ENCODE results near the gene AUTS2. TPM values are rescaled to one million over a fixed set of nuclear protein-coding genes. Genes with fewer than 3 reads are reported as not detected.
A peak's percentile ranks its signal among the peaks of the same experiment; 100 is the strongest.

The AUTS2 gene
- total and polyA plus RNA-seq, 2 experiments from 2014 or later: 3.0 to 4.4 TPM

DNA sequence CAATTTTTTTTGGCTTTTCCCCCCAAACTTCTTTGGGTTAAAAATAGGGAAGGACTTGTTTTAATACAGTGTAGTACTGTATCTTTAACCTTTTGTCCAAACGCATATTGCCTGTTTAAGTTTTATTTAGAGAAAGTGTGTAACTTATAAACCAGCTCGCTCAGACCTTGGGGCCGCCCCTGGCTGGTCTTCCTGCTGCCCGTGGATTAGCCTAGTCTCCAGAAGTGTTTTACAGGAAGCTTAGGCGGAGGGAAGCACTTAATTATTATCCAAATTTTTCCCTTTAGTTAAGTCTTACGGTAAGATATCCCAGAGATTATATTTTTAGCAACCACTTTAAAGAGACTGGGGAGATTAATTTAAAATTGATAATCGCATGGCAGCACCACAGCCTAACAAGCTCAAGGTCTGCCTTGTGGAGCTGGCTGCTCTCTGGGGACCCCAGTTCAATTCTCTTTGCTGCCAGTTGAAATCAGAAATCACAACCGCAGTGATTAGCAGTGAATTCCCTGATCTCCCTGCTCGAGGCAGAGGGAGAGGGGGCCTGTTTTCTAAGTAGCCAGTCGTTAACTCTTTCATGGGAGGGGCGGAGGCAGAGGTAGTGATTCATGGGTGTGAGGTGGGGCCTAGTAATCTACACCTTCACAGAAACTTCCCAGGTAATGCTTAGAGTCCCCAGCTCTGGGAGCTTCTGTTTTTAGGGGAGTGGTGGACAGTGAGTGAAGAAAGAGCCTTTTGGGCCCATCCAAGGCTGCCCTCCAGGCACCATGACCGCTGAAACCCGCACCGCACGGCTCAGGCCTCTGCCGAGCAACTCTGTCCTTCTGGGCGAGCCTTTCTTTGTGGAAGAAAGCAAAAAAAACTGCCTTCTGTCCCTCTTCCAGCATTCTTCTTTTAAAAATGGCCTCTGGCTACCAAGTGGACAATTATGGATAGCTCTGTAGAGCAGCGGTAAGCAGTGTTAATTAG lies 984.9 kb downstream of the AUTS2 start:
- in situ Hi-C loops (cut with MboI): no loop called here
- no peak overlapping the region for H3K27ac ChIP-seq
- 89 to 90% methylated on average over 18 of the region's 18 CpGs for WGBS, 2 experiments (ENCODE audit: low coverage in 1 of 2, low lambda C conversion rate in 2 of 2, missing lambda C conversion rate in 2 of 2)

DNA sequence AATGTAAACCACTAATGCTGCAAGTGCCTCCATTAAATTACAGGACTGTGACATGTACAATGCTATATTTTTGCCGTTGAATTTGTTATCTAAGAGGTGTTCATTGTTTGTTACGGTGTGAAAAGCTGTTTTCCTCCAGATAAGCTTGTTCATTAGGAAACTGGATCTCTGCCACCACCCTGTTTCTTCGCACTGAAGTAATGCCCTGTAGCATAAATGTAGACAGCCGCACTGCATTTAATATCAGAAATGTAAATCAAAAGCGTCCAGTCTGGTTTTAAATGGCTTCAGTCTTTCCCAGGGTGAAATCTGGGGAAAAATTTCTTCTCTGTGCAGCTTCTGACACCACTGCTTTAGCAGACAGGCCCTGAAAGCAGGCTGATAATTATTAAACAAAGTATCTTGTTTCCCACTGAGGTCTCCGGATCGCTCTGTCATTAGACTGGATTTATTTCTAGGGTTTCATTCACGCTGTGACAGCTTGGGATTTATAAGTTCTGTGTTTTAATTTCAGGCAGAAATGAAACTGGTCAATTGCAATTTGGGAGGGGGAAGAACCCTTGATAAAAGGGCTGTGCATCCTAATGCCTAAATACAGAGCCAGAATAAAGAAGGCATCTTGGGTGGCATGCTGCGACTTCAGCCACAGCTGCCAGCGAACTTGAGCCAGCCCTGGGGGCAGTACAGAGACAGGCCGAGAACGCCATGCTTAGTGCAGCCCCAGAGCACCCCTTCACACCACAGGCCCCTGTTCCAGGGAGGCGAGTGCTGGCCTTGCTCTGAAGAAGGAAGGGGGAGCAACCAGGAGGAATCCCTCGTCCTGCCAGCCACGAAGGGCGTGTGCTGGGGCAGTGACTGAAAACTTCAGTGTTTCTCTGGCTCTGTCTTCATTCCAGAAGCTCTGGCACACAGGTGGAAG lies 985.9 kb downstream of the AUTS2 start:
- 88 to 91% methylated on average over 16 of the region's 16 CpGs for WGBS, 2 experiments (ENCODE audit: low coverage in 1 of 2, low lambda C conversion rate in 2 of 2, missing lambda C conversion rate in 2 of 2)
- H4K20me1 ChIP-seq (ENCODE audit: insufficient read depth): no peaks in the 10 kb centered on the region
- H3K4me2 ChIP-seq (ENCODE audit: unreplicated experiment): no peak overlapping the region
- H3K9me2 ChIP-seq (ENCODE audit: insufficient read depth): no peaks in the 10 kb centered on the region
- H2AFZ ChIP-seq: no peak overlapping the region
- H3K4me1 ChIP-seq (ENCODE audit: insufficient read depth): 0 out of 2 replicates have a peak, but pooled peaks cover 8% of the 10 kb centered on the region
- no peaks in the 10 kb centered on the region for H3K79me2 ChIP-seq (ENCODE audit: insufficient read depth)
- in situ Hi-C loops (cut with MboI): no loop called here
- no peak for TF ChIP-seq EZH2 (IDR thresholded peaks at IDR 0.05; ENCODE audit: insufficient read depth, poor library complexity, severe bottlenecking)
- TF ChIP-seq EZH2phosphoT487 (IDR thresholded peaks at IDR 0.05; ENCODE audit: insufficient read depth, low read depth): no peak
- DNase-seq: no peak
- no peak overlapping the region for H3K27ac ChIP-seq
- no peak overlapping the region for H3K9ac ChIP-seq
- H3K9me3 ChIP-seq (ENCODE audit: low read depth): no peaks in the 10 kb centered on the region
- no peaks in the 10 kb centered on the region for H3K36me3 ChIP-seq (ENCODE audit: low read depth)
- H3F3A ChIP-seq (ENCODE audit: insufficient read depth): peaks cover 3% of the 10 kb centered on the region; the same call in 1 of the 2 replicates
- H3K27me3 ChIP-seq (replicated peaks; ENCODE audit: insufficient read depth): no peaks in the 10 kb centered on the region
- no peak overlapping the region for H3K4me3 ChIP-seq

More for the DNA sequence above, 984.9 kb downstream of the AUTS2 start:
- Histone ChIP-seq H2AFZ (no peak overlapping the region), H3K9me3 (ENCODE audit: low read depth) (no peaks in the 10 kb centered on the region), H3F3A (ENCODE audit: insufficient read depth) (peaks cover 3% of the 10 kb centered on the region; the same call in 1 of the 2 replicates), H3K9me2 (ENCODE audit: insufficient read depth) (no peaks in the 10 kb centered on the region), H3K4me2 (ENCODE audit: unreplicated experiment) (no peak overlapping the region), H3K27me3 (replicated peaks; ENCODE audit: insufficient read depth) (no peaks in the 10 kb centered on the region), H3K36me3 (ENCODE audit: low read depth) (no peaks in the 10 kb centered on the region), H3K9ac (no peak overlapping the region), H3K4me3 (no peak overlapping the region), H4K20me1 (ENCODE audit: insufficient read depth) (no peaks in the 10 kb centered on the region), H3K4me1 (ENCODE audit: insufficient read depth) (0 out of 2 replicates have a peak, but pooled peaks cover 8% of the 10 kb centered on the region), H3K79me2 (ENCODE audit: insufficient read depth) (no peaks in the 10 kb centered on the region)
- no peak for DNase-seq
- no peak for TF ChIP-seq EZH2phosphoT487 (IDR thresholded peaks at IDR 0.05; ENCODE audit: insufficient read depth, low read depth)
- TF ChIP-seq EZH2 (IDR thresholded peaks at IDR 0.05; ENCODE audit: insufficient read depth, poor library complexity, severe bottlenecking): no peak

- H3K79me2 ChIP-seq (ENCODE audit: insufficient read depth): no peaks in the 10 kb centered on the region
- no peaks in the 10 kb centered on the region for H3K9me2 ChIP-seq (ENCODE audit: insufficient read depth)
- no peak for TF ChIP-seq EZH2phosphoT487 (IDR thresholded peaks at IDR 0.05; ENCODE audit: insufficient read depth, low read depth)
- no peak for TF ChIP-seq EZH2 (IDR thresholded peaks at IDR 0.05; ENCODE audit: insufficient read depth, poor library complexity, severe bottlenecking)
- 0 out of 2 replicates have a peak, but pooled peaks cover 8% of the 10 kb centered on the region for H3K4me1 ChIP-seq (ENCODE audit: insufficient read depth)
- no peak for DNase-seq
- H3F3A ChIP-seq (ENCODE audit: insufficient read depth): peaks cover 3% of the 10 kb centered on the region; the same call in 1 of the 2 replicates
- no peaks in the 10 kb centered on the region for H3K36me3 ChIP-seq (ENCODE audit: low read depth)
- in situ Hi-C loops (cut with MboI): no loop called here
- no peak overlapping the region for H3K4me2 ChIP-seq (ENCODE audit: unreplicated experiment)
- no peaks in the 10 kb centered on the region for H3K9me3 ChIP-seq (ENCODE audit: low read depth)
- no peak overlapping the region for H3K4me3 ChIP-seq
- H3K27me3 ChIP-seq (replicated peaks; ENCODE audit: insufficient read depth): no peaks in the 10 kb centered on the region
- no peak overlapping the region for H3K27ac ChIP-seq
- no peak overlapping the region for H3K9ac ChIP-seq
- H4K20me1 ChIP-seq (ENCODE audit: insufficient read depth): no peaks in the 10 kb centered on the region
- H2AFZ ChIP-seq: no peak overlapping the region
- WGBS, 2 experiments (ENCODE audit: low coverage in 1 of 2, low lambda C conversion rate in 2 of 2, missing lambda C conversion rate in 2 of 2): 89 to 92% methylated on average over 4 of the region's 4 CpGs
These were observed 986.8 kb downstream of the AUTS2 start for GRCh38 chr7:70585071-70585470.

GRCh38 chr7:70586822-70587221 lies 988.5 kb downstream of the AUTS2 start:
- Histone ChIP-seq H3K4me2 (ENCODE audit: unreplicated experiment) (no peak overlapping the region), H3K4me3 (no peak overlapping the region), H3K27ac (no peak overlapping the region), H3K9me2 (ENCODE audit: insufficient read depth) (no peaks in the 10 kb centered on the region), H3K4me1 (ENCODE audit: insufficient read depth) (0 out of 2 replicates have a peak, but pooled peaks cover 8% of the 10 kb centered on the region), H3K36me3 (ENCODE audit: low read depth) (no peaks in the 10 kb centered on the region), H3K9ac (no peak overlapping the region), H4K20me1 (ENCODE audit: insufficient read depth) (no peaks in the 10 kb centered on the region), H2AFZ (no peak overlapping the region), H3K9me3 (ENCODE audit: low read depth) (no peaks in the 10 kb centered on the region), H3K27me3 (replicated peaks; ENCODE audit: insufficient read depth) (no peaks in the 10 kb centered on the region), H3F3A (ENCODE audit: insufficient read depth) (peaks cover 3% of the 10 kb centered on the region; the same call in 1 of the 2 replicates), H3K79me2 (ENCODE audit: insufficient read depth) (no peaks in the 10 kb centered on the region)
- TF ChIP-seq EZH2phosphoT487 (IDR thresholded peaks at IDR 0.05; ENCODE audit: insufficient read depth, low read depth): no peak
- TF ChIP-seq EZH2 (IDR thresholded peaks at IDR 0.05; ENCODE audit: insufficient read depth, poor library complexity, severe bottlenecking): no peak
- peak; percentile 39 for DNase-seq
- in situ Hi-C loops (cut with MboI): no loop called here
- 95 to 100% methylated on average over 1 of the region's 1 CpG for WGBS, 2 experiments (ENCODE audit: low coverage in 1 of 2, low lambda C conversion rate in 2 of 2, missing lambda C conversion rate in 2 of 2)

All from GM23248 (cell line).